WTC11 (cell line): ENCODE data around the gene VEPH1. TPM values are rescaled to one million over a fixed set of nuclear protein-coding genes. Genes with fewer than 3 reads are reported as not detected.

Experiments
- ATAC-seq: fragments of 200-7000 bp; cut with Tn5 transposase; 2 replicates; pipeline ENCODE4 v1.10.0; 2021; ENCODE audit warnings: mild to moderate bottlenecking, moderate library complexity
- CTCF ChIA-PET: fragments of 300-600 bp; sonication (Branson Sonifier 250); formaldehyde crosslinking; loops from one replicate; lab custom pipeline; 2021; ENCODE audit warnings: antibody characterized with exemption; lab: Charles Lee
- POLR2A ChIA-PET: fragments of 350-600 bp; sonication (Branson Sonifier 250); formaldehyde crosslinking; loops from one replicate; lab custom pipeline; 2021; ENCODE audit warnings: antibody characterized with exemption; lab: Charles Lee
- DNase-seq: peaks from one replicate; pipeline ENCODE4 v3.0.0; 2021; ENCODE audit warnings: low spot score
- H3K27ac Mint-ChIP-seq: 2 replicates; pipeline ENCODE4 v1.8.0; 2021; ENCODE audit warnings: mixed read lengths
- H3K27me3 Mint-ChIP-seq: 2 replicates; pipeline ENCODE4 v1.8.0; 2021; ENCODE audit warnings: low read depth, mild to moderate bottlenecking, moderate library complexity, mixed read lengths
- H3K36me3 Mint-ChIP-seq: 2 replicates; pipeline ENCODE4 v1.8.0; 2021; ENCODE audit warnings: mixed read lengths
- H3K4me1 Mint-ChIP-seq: 2 replicates; pipeline ENCODE4 v1.8.0; 2022; ENCODE audit warnings: mixed read lengths
- H3K4me3 Mint-ChIP-seq: 2 replicates; pipeline ENCODE4 v1.8.0; 2021; ENCODE audit warnings: mild to moderate bottlenecking, moderate library complexity, mixed read lengths
- H3K9me3 Mint-ChIP-seq: 2 replicates; pipeline ENCODE4 v1.8.0; 2021; ENCODE audit warnings: mixed read lengths
- ATF1 ChIP-seq: sonication (generic); formaldehyde crosslinking; IDR thresholded peaks from 2 replicates; pipeline ENCODE4 v1.8.1; 2023; ENCODE audit warnings: mild to moderate bottlenecking, moderate library complexity, missing genetic modification reagents
- CBFB ChIP-seq: sonication (generic); formaldehyde crosslinking; IDR thresholded peaks from 2 replicates; pipeline ENCODE4 v1.8.1; 2022; ENCODE audit warnings: mild to moderate bottlenecking, low read depth, missing genetic modification reagents
- CREB1 ChIP-seq: sonication (generic); formaldehyde crosslinking; IDR thresholded peaks from 2 replicates; pipeline ENCODE4 v1.8.0; 2023; ENCODE audit warnings: mild to moderate bottlenecking, missing genetic modification reagents
- EMX1 ChIP-seq: fragments of 250-450 bp; sonication (Bioruptor Pico); IDR thresholded peaks from 2 replicates; pipeline ENCODE4 v1.8.0; 2021; ENCODE audit warnings: mild to moderate bottlenecking
- ETV6 ChIP-seq: sonication (generic); formaldehyde crosslinking; IDR thresholded peaks from 2 replicates; pipeline ENCODE4 v1.8.1; 2022; ENCODE audit warnings: mild to moderate bottlenecking, missing genetic modification reagents
- JUN ChIP-seq: sonication (generic); formaldehyde crosslinking; IDR thresholded peaks from 2 replicates; pipeline ENCODE4 v1.8.0; 2023; ENCODE audit warnings: mild to moderate bottlenecking, missing genetic modification reagents
- MYBL2 ChIP-seq: sonication (generic); formaldehyde crosslinking; IDR thresholded peaks from 2 replicates; pipeline ENCODE4 v1.8.1; 2023; ENCODE audit warnings: mild to moderate bottlenecking, moderate library complexity, missing genetic modification reagents
- NR3C1 ChIP-seq: sonication (generic); formaldehyde crosslinking; conservative IDR thresholded peaks from 2 replicates; pipeline ENCODE4 v1.8.1; 2023; ENCODE audit warnings: low read depth, mild to moderate bottlenecking, missing genetic modification reagents
- OVOL2 ChIP-seq: fragments of 250-450 bp; sonication (Bioruptor Pico); IDR thresholded peaks from 2 replicates; pipeline ENCODE4 v1.9.0; 2021; ENCODE audit warnings: mild to moderate bottlenecking, borderline replicate concordance
- PREB ChIP-seq: sonication (generic); formaldehyde crosslinking; IDR thresholded peaks from 2 replicates; pipeline ENCODE4 v1.8.1; 2022; ENCODE audit warnings: mild to moderate bottlenecking, missing genetic modification reagents, moderate library complexity, borderline replicate concordance
- STAT6 ChIP-seq: sonication (generic); formaldehyde crosslinking; conservative IDR thresholded peaks from 2 replicates; pipeline ENCODE4 v1.8.1; 2023; ENCODE audit warnings: mild to moderate bottlenecking, low read depth, missing genetic modification reagents, moderate library complexity
- TCF7 ChIP-seq: sonication (generic); formaldehyde crosslinking; IDR thresholded peaks from 2 replicates; pipeline ENCODE4 v1.8.0; 2022; ENCODE audit warnings: mild to moderate bottlenecking, low read depth, missing genetic modification reagents, moderate library complexity
- ZBTB21 ChIP-seq: sonication (generic); formaldehyde crosslinking; IDR thresholded peaks from 2 replicates; pipeline ENCODE4 v1.8.1; 2023; ENCODE audit warnings: mild to moderate bottlenecking, missing genetic modification reagents, borderline replicate concordance
- total RNA-seq: library from RNA; stranded (reverse); gene quantifications from 3 replicates; pipeline ENCODE4 v1.2.3, GENCODE V29; 2021
- TF ChIP-seq, protein P1 (sequence below): sonication (generic); formaldehyde crosslinking; IDR thresholded peaks from 2 replicates; pipeline ENCODE4 v1.8.1; 2023; ENCODE audit warnings: mild to moderate bottlenecking, moderate library complexity, missing genetic modification reagents
- TF ChIP-seq, protein P2 (sequence below): fragments of 250-450 bp; sonication (Bioruptor Pico); IDR thresholded peaks from 2 replicates; pipeline ENCODE4 v1.9.0; 2021; ENCODE audit warnings: moderate library complexity, mild to moderate bottlenecking, inconsistent platforms, borderline replicate concordance
- TF ChIP-seq, protein P3 (sequence below): sonication (generic); formaldehyde crosslinking; IDR thresholded peaks from 2 replicates; pipeline ENCODE4 v1.8.1; 2022; ENCODE audit warnings: missing genetic modification reagents, borderline replicate concordance

Gene VEPH1
- total RNA-seq, 1 experiment from 2014 or later, result 10.8 TPM

GRCh38 chr3:157472648-157473047 is 30.6 kb downstream of the VEPH1 start:
- no peak for TF ChIP-seq MYBL2 (CRISPR knock-in tag)
- no peak for TF ChIP-seq CBFB
- TF ChIP-seq, protein P1, sequence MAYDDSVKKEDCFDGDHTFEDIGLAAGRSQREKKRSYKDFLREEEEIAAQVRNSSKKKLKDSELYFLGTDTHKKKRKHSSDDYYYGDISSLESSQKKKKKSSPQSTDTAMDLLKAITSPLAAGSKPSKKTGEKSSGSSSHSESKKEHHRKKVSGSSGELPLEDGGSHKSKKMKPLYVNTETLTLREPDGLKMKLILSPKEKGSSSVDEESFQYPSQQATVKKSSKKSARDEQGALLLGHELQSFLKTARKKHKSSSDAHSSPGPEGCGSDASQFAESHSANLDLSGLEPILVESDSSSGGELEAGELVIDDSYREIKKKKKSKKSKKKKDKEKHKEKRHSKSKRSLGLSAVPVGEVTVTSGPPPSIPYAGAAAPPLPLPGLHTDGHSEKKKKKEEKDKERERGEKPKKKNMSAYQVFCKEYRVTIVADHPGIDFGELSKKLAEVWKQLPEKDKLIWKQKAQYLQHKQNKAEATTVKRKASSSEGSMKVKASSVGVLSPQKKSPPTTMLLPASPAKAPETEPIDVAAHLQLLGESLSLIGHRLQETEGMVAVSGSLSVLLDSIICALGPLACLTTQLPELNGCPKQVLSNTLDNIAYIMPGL, result no peak
- TF ChIP-seq TCF7, result no peak
- no peak for TF ChIP-seq EMX1 (CRISPR knock-in tag)
- TF ChIP-seq, protein P2, sequence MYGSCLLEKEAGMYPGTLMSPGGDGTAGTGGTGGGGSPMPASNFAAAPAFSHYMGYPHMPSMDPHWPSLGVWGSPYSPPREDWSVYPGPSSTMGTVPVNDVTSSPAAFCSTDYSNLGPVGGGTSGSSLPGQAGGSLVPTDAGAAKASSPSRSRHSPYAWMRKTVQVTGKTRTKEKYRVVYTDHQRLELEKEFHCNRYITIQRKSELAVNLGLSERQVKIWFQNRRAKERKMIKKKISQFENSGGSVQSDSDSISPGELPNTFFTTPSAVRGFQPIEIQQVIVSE (CRISPR knock-in tag), result no peak
- no peaks in the 10 kb centered on the region for H3K27me3 Mint-ChIP-seq
- 0 out of 2 replicates have a peak, but pooled peaks cover 3% of the 10 kb centered on the region for H3K36me3 Mint-ChIP-seq
- peaks cover 17% of the 10 kb centered on the region for H3K9me3 Mint-ChIP-seq
- H3K27ac Mint-ChIP-seq, result no peak overlapping the region
- H3K4me1 Mint-ChIP-seq, result no peaks in the 10 kb centered on the region
- ATAC-seq (no peak), DNase-seq (no peak)
- POLR2A ChIA-PET, result no interaction called here
- no peak overlapping the region for H3K4me3 Mint-ChIP-seq
- CTCF ChIA-PET, result interaction anchor here (0.7 kb wide), 1 partner anchor 270 kb away, joined by 3 read pairs; no protein-coding TSS in a partner anchor

DNA sequence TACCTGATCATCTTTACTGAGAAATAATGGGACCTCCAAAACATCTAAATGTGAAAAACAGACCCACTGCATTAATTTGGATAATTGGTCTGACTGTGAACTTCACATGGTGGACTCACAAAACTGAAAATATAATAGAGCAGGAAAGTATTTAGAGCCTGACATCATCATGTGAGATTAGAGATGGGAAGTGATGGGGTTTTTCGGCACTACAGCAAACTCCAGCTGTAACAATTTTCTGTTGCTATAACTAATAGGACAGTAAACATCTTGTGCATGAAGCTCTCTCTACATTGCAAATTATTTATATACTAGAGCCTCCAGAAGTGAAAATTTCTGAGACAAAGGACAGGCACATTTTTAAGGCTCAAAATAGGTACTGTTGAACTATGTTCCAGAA is 32.2 kb downstream of the VEPH1 start:
- Mint-ChIP-seq H3K4me3 (no peak overlapping the region), H3K27me3 (no peaks in the 10 kb centered on the region), H3K9me3 (peaks cover 1% of the 10 kb centered on the region; the same call in 1 of the 2 replicates)
- CTCF ChIA-PET, result no interaction called here
- no peak for TF ChIP-seq OVOL2 (CRISPR knock-in tag)
- no peak for TF ChIP-seq PREB (CRISPR knock-in tag)
- TF ChIP-seq NR3C1 (CRISPR knock-in tag), result no peak
- TF ChIP-seq, protein P3, sequence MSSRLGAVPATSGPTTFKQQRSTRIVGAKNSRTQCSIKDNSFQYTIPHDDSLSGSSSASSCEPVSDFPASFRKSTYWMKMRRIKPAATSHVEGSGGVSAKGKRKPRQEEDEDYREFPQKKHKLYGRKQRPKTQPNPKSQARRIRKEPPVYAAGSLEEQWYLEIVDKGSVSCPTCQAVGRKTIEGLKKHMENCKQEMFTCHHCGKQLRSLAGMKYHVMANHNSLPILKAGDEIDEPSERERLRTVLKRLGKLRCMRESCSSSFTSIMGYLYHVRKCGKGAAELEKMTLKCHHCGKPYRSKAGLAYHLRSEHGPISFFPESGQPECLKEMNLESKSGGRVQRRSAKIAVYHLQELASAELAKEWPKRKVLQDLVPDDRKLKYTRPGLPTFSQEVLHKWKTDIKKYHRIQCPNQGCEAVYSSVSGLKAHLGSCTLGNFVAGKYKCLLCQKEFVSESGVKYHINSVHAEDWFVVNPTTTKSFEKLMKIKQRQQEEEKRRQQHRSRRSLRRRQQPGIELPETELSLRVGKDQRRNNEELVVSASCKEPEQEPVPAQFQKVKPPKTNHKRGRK (CRISPR knock-in tag), result no peak
- no peak for TF ChIP-seq ETV6 (CRISPR knock-in tag)
- TF ChIP-seq JUN (CRISPR knock-in tag), result no peak
- no peak for TF ChIP-seq STAT6 (CRISPR knock-in tag)
- no peak for TF ChIP-seq CREB1 (CRISPR knock-in tag)
- TF ChIP-seq ZBTB21, result no peak
- no peak for TF ChIP-seq ATF1 (CRISPR knock-in tag)
- no peak for TF ChIP-seq MYBL2 (CRISPR knock-in tag)
- TF ChIP-seq, all 79 proteins: peak for 0
- Mint-ChIP-seq H3K27ac (no peak overlapping the region), H3K36me3 (no peaks in the 10 kb centered on the region), H3K4me1 (no peaks in the 10 kb centered on the region)
- POLR2A ChIA-PET, result no interaction called here
- DNase-seq (no peak), ATAC-seq (no peak)
